Suppressor macrophage (primary cell): ENCODE results near the gene ARMC2.

Experiments
- DNase-seq, 4 experiments: peaks; one replicate each; pipeline ENCODE4 v3.0.0-alpha.2; 2020 to 2022

The ARMC2 gene

GRCh38 chr6:108993876-108994275, 145.7 kb downstream of the ARMC2 start:
- no peak for DNase-seq

- DNase-seq = no peak
Observed at GRCh38 chr6:108995296-108995695, 147.1 kb downstream of the ARMC2 start.

GRCh38 chr6:108996208-108996607, 148.0 kb downstream of the ARMC2 start:
- DNase-seq = no peak

GRCh38 chr6:108998485-108998884, 150.3 kb downstream of the ARMC2 start:
- no peak for DNase-seq

- no peak for DNase-seq
Observed at GRCh38 chr6:108999428-108999827, 151.2 kb downstream of the ARMC2 start.

- DNase-seq = no peak
Observed at GRCh38 chr6:109000289-109000688, 152.1 kb downstream of the ARMC2 start.

GRCh38 chr6:109001291-109001894, 153.2 kb downstream of the ARMC2 start:
- DNase-seq = peak in 2 of 4 experiments; percentile 21 to 45

- DNase-seq = peak in 2 of 4 experiments; percentile 34 to 53
Observed at GRCh38 chr6:109002051-109002697, 154.0 kb downstream of the ARMC2 start.

GRCh38 chr6:109002882-109003281, 154.7 kb downstream of the ARMC2 start:
- peak in 2 of 4 experiments; percentile 20 to 21 for DNase-seq

GRCh38 chr6:109006818-109007217, 158.6 kb downstream of the ARMC2 start:
- no peak for DNase-seq

GRCh38 chr6:109007521-109007920, 159.3 kb downstream of the ARMC2 start:
- no peak for DNase-seq

- no peak for DNase-seq
Observed at GRCh38 chr6:109008054-109008453, 159.8 kb downstream of the ARMC2 start.

GRCh38 chr6:109008537-109009235, 160.5 kb downstream of the ARMC2 start:
- peak; percentile 36 to 65 (median 54) for DNase-seq

- DNase-seq = peak; percentile 88 to 98 (median 96)
Observed at GRCh38 chr6:109009236-109009961, 161.2 kb downstream of the ARMC2 start.

- peak in 2 of 4 experiments; percentile 6 to 17 for DNase-seq
Observed at GRCh38 chr6:109009962-109010704, 161.9 kb downstream of the ARMC2 start.

- DNase-seq = no peak
Observed at GRCh38 chr6:109010705-109011102, 162.5 kb downstream of the ARMC2 start.

- DNase-seq = peak in 2 of 4 experiments; percentile 80
Observed at GRCh38 chr6:109013656-109014305, 165.6 kb downstream of the ARMC2 start.

GRCh38 chr6:109014606-109015005, 166.4 kb downstream of the ARMC2 start:
- DNase-seq = peak; percentile 17 to 52 (median 42)

- DNase-seq = peak in 1 of 4 experiments; percentile 17
Observed at GRCh38 chr6:109015176-109015575, 167.0 kb downstream of the ARMC2 start.

GRCh38 chr6:109019911-109020310, 171.7 kb downstream of the ARMC2 start:
- DNase-seq = no peak

GRCh38 chr6:109021870-109022269, 173.6 kb downstream of the ARMC2 start:
- DNase-seq = no peak
